Astrocyte (in vitro differentiated cells and primary cell): ENCODE measurements around the gene LIPM.
A peak's percentile ranks its signal among the peaks of the same experiment; 100 is the strongest.

Source experiments
- CTCF ChIP-seq: IDR thresholded peaks from 2 replicates; pipeline ENCODE4 v1.5.1; 2011; ENCODE audit warnings: low read depth, mild to moderate bottlenecking, inconsistent platforms, low read length, moderate library complexity; ENCODE audit not compliant: insufficient read depth
- EZH2 ChIP-seq: IDR thresholded peaks from 2 replicates; pipeline ENCODE4 v1.6.1; 2012; ENCODE audit warnings: mild to moderate bottlenecking, low read length, inconsistent platforms; ENCODE audit not compliant: insufficient read depth

DNA sequence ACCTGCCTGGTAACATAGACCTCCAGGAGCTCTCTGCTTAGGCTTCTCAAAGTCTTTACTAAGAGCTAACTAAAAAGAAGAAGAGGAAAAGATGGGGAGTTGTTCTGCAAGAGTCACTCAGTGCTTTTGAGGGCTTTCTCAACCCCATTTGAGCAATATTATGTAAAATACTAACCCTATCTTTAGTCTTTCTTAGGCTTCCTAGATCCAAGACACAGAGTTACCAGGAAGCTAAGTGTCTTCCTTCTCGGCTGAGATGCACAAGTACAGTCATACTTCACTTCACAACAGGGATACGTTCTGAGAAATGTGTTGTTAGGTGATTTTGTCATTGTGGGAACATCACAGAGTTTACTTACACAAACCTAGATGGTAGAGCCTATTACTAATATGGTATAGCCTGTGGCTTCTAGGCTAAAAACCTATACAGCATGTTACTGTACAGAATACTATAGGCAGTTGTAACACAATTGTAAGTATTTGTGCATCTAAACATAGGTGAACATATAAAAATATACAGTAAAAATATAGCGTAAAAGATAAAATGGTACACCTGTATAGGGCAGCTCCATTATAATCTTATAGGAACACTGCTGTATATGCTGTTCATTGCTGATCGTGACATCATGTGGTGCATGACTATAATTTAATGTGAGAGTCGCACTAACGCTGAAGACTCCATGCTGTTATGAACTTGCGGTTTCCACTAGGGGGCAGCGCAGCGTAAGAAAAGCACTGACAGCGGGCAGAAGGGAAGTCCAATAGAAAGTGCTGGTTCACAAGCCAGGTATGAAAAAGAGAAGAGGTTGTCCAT lies 32.8 kb downstream of the LIPM start:
- TF ChIP-seq CTCF, result peak; percentile 94
- no peak for TF ChIP-seq EZH2
